GM12865 (cell line): ENCODE data around the gene FAM222A.

Experiments
- DNase-seq: peaks from one replicate; pipeline ENCODE4 v3.0.0; 2010; ENCODE audit warnings: low read depth
- H3K4me3 ChIP-seq: 2 replicates; pipeline ENCODE4 v1.5.1; 2011; ENCODE audit warnings: mild to moderate bottlenecking, low read depth, low read length, control low read depth
- TF ChIP-seq, protein P1 (sequence below): IDR thresholded peaks from 2 replicates; pipeline ENCODE4 v1.5.1; 2011; ENCODE audit warnings: low read length, control low read depth, low read depth, inconsistent platforms; ENCODE audit not compliant: insufficient read depth; ENCODE audit errors: missing control alignments

The FAM222A gene

DNA sequence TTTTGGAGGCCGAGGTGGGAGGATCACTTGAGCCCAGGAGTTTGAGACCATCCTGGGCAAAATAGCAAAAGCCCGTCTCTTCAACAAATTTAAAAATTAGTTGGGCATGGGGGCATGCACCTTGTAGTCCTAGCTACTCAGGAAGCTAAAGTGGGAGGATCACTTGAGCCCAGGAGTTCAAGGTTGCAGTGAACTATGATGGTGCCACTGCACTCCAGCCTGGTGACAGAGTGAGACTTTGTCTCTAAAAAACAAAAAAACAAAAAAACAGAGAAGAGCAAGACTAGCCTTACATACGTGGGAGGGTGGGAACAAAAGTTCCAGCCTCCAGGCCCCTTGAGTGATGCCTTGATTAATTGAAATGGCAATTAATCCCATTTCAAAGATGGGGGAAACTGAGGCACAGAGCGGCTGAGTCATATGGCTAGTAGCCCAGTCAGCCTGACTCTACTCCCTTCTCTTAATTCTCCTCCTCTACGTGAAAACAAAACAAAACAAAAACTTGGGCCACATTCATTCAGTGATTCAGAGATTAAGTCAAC, 3.3 kb upstream of the FAM222A start:
- TF ChIP-seq, protein P1, sequence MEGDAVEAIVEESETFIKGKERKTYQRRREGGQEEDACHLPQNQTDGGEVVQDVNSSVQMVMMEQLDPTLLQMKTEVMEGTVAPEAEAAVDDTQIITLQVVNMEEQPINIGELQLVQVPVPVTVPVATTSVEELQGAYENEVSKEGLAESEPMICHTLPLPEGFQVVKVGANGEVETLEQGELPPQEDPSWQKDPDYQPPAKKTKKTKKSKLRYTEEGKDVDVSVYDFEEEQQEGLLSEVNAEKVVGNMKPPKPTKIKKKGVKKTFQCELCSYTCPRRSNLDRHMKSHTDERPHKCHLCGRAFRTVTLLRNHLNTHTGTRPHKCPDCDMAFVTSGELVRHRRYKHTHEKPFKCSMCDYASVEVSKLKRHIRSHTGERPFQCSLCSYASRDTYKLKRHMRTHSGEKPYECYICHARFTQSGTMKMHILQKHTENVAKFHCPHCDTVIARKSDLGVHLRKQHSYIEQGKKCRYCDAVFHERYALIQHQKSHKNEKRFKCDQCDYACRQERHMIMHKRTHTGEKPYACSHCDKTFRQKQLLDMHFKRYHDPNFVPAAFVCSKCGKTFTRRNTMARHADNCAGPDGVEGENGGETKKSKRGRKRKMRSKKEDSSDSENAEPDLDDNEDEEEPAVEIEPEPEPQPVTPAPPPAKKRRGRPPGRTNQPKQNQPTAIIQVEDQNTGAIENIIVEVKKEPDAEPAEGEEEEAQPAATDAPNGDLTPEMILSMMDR = no peak
- H3K4me3 ChIP-seq = no peak overlapping the region
- DNase-seq = no peak

DNA sequence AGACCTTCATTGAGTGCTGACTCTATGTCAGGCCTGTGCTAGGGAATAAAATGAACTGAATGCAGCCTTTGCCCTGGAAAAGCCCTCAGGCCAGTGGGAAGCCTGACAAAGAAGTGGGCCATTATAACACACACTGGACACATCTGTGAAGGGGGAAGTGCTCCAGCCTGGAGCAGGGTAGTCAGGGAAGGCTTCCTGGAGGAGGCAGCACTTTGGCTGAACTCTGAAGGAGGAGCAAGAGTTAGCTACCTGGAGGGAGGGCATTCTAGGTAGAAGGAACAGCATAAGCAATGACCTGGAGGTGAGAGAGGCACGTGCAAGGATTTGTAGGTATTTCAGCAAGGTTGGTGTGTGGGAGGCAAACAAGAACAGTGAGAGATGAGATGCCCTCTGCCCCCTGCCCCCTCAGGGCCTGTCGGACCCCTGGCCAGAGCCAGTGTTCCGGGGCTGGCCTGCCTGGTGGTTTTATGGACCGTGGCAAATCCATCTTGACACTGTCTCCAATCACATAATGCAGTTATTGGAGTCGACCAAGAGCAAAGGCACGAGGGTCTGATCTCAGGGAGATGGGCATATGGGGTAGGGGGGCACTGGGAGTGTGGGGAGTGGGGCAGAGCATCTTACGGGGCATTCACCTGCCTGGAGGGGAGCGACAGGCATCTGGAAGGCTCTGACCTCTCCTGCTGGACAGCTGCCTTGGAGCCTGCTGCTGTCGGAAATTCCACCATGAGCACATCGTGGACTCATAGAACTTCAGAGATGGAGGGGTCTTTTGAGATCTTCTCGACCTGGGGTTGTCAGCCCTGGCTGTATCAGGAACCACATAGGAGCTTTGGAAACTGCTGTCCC, 2.7 kb upstream of the FAM222A start:
- TF ChIP-seq, protein P1 = no peak
- no peak overlapping the region for H3K4me3 ChIP-seq
- DNase-seq = no peak

DNA sequence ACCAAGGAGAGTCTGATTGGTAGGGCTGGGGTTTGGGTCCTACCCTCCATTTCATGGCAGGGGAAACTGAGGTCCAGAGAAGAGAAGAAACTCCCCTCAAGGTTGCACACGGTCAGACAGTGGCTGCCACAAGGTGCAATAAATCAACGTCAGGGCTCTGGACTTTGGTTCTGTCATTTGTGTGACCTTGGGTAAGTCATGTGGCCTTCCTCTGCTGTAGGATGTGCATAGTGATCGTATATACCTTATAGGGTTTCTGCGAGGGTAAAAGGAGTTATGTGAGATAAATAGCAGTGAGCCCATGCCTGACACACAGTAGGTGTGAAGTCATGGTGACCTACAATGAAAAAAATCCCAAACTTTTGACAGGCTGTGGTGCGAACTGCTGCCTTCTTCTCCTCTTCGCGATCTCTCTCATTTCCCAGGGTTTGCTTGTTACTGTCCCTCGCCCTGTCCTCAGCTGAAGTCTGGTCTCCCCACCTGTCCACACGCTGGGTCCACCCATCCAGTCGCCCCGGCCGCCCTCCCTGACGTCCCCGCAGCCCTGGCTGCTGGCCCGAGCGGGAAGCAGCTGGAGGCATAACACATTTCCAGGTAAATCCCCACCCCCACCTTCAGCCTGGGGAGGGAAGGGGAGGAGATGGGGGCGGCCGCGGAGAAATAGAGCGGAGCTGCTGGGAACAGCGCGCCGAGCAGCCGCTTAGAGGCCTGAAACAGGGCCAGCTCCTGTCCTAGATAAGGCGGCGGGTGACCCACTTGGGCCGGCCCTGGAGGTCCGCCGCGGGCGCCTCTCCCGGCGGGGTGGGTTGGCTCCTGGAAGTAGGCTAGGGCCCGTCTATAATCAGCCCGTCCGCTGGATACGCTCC, 1.8 kb upstream of the FAM222A start:
- TF ChIP-seq, protein P1 = no peak
- DNase-seq = no peak
- H3K4me3 ChIP-seq = no peak overlapping the region

DNA sequence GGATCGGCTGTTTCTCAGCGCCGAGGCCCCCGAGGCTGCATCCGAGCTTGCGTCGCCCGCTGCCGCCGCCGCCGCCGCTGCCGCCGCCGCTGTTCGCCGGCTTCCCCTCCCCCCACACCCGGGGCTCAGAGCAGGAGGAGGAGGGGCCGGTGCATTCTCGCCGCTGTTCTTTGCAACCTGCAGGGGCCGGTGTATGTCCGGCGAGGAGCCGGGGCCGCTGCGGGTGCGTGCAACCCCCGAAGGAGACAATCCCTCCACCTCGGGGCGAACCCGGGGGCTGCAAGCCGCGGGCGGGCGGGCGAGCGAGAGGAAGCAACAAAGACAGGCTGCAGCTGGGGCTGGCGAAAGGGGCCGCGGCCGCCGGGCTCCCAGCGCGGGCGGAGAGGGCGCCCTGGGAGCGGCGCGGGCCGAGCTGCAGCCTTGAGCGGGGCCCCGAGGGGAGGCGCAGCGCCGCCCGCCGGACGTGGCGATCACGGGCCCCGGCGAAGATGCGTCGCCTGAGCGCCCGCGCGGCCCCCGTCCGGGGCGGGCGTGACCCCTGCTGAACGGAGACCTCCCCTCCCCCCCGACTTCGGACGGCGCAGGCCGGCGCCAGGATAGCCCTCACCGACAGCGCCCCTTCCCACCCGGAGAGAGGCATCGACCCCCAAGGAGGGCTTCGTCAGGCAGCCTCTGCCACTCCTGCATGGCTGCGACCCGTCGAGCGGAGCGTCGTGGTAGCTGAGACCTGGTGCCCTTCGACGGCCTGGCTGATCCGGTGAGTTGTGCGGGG, 702 bp downstream of the FAM222A start:
- DNase-seq = peak; percentile 66
- TF ChIP-seq, protein P1 = peak; percentile 7
- peak overlapping the region; percentile 57 for H3K4me3 ChIP-seq

DNA sequence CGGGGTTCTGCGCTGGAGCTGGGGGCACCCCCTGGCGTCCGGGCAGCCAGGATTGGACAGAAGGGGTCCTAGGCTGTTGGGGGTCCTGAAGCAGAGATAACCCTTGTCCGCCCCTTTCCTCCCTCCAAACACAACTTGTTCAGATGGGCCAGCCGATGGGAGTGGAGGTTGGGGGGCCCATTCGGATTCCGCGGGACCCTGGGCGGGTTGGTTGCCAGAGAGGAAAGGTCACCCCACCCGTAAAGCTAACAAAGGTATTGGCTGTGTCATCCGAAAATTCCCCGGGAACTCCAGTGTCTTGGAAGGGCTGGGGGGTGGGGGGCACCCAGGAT, 1.3 kb downstream of the FAM222A start:
- TF ChIP-seq, protein P1 = no peak

DNA sequence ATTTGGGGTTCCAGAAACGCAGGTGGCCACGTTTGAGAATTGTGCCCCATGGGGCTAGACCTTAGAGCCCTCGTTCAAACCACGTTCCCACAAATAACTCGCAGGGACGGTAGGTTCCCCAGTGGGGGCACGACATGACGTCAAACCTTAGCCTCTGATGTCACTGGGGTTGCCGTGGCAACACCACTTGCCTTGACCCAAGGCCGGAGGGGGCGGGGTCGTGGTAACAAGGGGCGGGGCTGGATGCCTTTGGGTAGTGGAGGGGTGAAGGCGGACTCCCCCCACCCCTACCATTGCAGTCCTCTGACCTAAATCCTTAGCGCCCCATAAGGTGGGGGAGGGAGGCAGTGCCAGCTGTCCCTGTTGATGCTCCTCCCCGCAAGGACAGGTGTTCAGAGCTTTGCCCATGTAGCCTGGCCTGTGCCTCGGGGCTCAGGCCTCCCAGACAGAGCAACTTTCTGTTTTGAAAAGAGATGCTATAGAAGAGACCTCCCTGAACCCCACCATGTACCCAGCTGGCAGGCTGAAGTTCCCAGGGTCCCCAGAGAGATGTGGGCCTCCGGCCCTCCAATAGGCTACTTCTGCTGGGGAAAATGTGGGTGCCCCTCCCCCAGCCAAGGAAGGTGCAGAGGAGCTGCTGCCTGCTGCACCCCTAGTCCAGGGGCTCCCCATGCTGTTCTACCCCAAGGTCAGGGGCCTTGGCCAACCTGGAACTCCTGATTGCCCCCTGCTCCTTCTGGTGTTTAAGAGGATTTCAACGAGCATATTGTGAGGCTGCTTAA, 1.9 kb downstream of the FAM222A start:
- TF ChIP-seq, protein P1 = no peak
- DNase-seq = peak; percentile 22
- no peak overlapping the region for H3K4me3 ChIP-seq

More for the DNA sequence above, 1.3 kb downstream of the FAM222A start:
- DNase-seq = no peak
- H3K4me3 ChIP-seq = no peak overlapping the region
